HUES6 (cell line): ENCODE results near the gene HP1BP3.

Experiments
- H3K27ac ChIP-seq: 2 replicates; pipeline ENCODE4 v1.7.0; 2013; ENCODE audit warnings: low read depth, mild to moderate bottlenecking, low read length, inconsistent platforms
- H3K27me3 ChIP-seq: 2 replicates; pipeline ENCODE4 v1.6.1; 2013; ENCODE audit warnings: low read length; ENCODE audit not compliant: control insufficient read depth, insufficient read depth
- H3K36me3 ChIP-seq: 2 replicates; pipeline ENCODE4 v1.6.1; 2013; ENCODE audit warnings: low read length; ENCODE audit not compliant: control insufficient read depth, insufficient read depth
- H3K4me1 ChIP-seq: 2 replicates; pipeline ENCODE4 v1.6.1; 2013; ENCODE audit warnings: low read length; ENCODE audit not compliant: control insufficient read depth, insufficient read depth
- H3K4me3 ChIP-seq: 2 replicates; pipeline ENCODE4 v1.5.1; 2013; ENCODE audit warnings: low read depth, low read length
- H3K9ac ChIP-seq: one replicate; pipeline ENCODE4 v1.6.1; 2013; ENCODE audit warnings: mild to moderate bottlenecking, low read length
- H3K9me3 ChIP-seq: 2 replicates; pipeline ENCODE4 v1.6.1; 2013; ENCODE audit warnings: low read depth, low read length; ENCODE audit not compliant: control insufficient read depth, insufficient read depth

Gene HP1BP3

DNA sequence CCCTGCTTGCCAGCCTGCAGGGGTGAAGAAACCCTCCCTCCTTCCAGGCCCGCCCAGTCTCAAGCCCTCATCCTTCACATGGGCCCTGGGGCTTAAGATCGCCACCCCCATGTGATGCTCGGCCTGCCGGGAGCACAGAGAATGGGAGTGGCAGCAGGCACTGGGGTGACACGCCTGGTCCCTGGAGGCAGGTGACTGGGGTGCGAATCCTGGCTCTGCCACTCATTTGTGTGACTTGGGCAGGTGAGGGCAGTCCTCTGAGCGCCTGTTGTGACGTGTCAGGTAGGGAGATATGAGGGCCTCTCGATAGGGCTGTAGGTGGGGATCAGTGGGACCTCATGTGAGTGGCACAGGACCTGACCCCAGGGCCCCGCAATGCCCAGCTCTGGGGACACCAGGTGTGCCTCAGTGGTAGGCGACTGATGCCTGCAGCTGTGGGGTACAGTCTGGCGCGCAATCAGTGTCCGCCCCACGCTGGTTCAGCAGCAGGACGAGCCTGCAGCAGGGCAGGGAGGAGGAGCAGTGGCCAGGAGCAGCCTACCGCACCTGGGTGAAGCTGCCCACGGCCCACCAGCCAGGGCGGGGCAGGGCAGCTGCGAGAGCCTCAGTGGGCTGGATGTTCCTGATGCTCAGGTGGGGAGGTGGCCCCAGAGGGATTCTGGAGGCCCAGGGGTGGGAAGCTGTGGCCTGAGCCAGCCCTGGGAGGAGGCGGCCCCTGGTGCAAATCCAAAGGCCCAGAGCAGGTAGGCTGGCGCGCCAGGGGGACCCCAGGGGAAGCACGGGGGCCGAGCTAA lies 60.8 kb downstream of the HP1BP3 start:
- Histone ChIP-seq H3K9ac (no peak overlapping the region), H3K9me3 (no peaks in the 10 kb centered on the region), H3K36me3 (no peaks in the 10 kb centered on the region), H3K27ac (no peak overlapping the region), H3K4me3 (no peak overlapping the region), H3K27me3 (peaks cover 25% of the 10 kb centered on the region), H3K4me1 (peaks cover 32% of the 10 kb centered on the region)

- Histone ChIP-seq H3K36me3 (no peaks in the 10 kb centered on the region), H3K27me3 (peaks cover 16% of the 10 kb centered on the region), H3K4me3 (no peak overlapping the region), H3K4me1 (peaks cover 30% of the 10 kb centered on the region), H3K9ac (no peak overlapping the region), H3K27ac (no peak overlapping the region), H3K9me3 (no peaks in the 10 kb centered on the region)
Observed at GRCh38 chr1:20725189-20726117, 61.7 kb downstream of the HP1BP3 start.

DNA sequence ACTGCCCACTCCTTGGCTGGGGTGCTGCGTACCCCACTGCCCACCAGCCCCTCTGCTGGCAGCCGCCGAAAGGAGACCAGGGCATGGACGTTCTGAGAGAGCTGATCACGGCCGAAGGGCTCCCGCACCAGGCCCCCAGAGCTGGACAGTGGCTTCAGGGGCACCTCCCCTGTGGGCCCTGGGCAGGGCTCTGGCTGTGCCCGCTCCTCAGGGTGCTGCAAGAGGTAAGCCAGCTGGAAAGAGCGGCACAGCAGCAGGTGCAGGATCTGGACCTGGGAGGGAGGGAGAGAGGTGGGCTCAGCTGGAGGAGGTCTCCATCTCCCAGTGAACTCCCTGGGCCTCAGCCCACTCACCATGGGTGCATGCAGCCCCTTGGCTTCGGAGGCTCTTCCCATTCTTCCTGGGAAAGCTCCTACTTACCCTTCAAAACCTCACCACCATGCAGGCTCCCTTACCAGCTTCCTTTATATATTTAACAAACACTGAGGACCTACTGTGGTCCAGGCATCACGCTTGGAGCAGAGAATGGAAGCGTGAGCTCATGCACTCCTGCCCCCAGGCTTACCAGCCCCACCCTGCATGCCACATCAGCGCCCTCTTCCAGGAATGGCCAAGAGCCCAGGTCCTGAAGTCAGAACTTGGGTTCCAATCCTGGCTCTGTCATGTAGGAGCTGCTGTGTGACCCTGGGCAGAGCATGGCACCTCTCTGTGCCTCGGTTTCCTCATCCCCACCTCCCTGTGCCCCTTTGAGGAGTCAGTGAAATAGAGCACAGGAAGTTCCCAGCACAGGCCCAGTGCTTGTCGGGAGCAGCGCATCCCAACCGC lies 62.5 kb downstream of the HP1BP3 start:
- peaks cover 21% of the 10 kb centered on the region for H3K4me1 ChIP-seq
- H3K27me3 ChIP-seq: peaks cover 13% of the 10 kb centered on the region
- no peak overlapping the region for H3K4me3 ChIP-seq
- no peaks in the 10 kb centered on the region for H3K9me3 ChIP-seq
- H3K36me3 ChIP-seq: no peaks in the 10 kb centered on the region
- H3K9ac ChIP-seq: no peak overlapping the region
- H3K27ac ChIP-seq: no peak overlapping the region

GRCh38 chr1:20723537-20724363 lies 63.4 kb downstream of the HP1BP3 start:
- no peak overlapping the region for H3K9ac ChIP-seq
- no peak overlapping the region for H3K4me3 ChIP-seq
- no peak overlapping the region for H3K27ac ChIP-seq
- no peaks in the 10 kb centered on the region for H3K36me3 ChIP-seq
- no peaks in the 10 kb centered on the region for H3K9me3 ChIP-seq
- peaks cover 15% of the 10 kb centered on the region for H3K4me1 ChIP-seq
- H3K27me3 ChIP-seq: peaks cover 14% of the 10 kb centered on the region

GRCh38 chr1:20723159-20723536 lies 64.0 kb downstream of the HP1BP3 start:
- no peaks in the 10 kb centered on the region for H3K36me3 ChIP-seq
- no peak overlapping the region for H3K4me3 ChIP-seq
- no peaks in the 10 kb centered on the region for H3K9me3 ChIP-seq
- no peak overlapping the region for H3K27ac ChIP-seq
- peaks cover 20% of the 10 kb centered on the region for H3K27me3 ChIP-seq
- no peak overlapping the region for H3K9ac ChIP-seq
- peaks cover 10% of the 10 kb centered on the region for H3K4me1 ChIP-seq

DNA sequence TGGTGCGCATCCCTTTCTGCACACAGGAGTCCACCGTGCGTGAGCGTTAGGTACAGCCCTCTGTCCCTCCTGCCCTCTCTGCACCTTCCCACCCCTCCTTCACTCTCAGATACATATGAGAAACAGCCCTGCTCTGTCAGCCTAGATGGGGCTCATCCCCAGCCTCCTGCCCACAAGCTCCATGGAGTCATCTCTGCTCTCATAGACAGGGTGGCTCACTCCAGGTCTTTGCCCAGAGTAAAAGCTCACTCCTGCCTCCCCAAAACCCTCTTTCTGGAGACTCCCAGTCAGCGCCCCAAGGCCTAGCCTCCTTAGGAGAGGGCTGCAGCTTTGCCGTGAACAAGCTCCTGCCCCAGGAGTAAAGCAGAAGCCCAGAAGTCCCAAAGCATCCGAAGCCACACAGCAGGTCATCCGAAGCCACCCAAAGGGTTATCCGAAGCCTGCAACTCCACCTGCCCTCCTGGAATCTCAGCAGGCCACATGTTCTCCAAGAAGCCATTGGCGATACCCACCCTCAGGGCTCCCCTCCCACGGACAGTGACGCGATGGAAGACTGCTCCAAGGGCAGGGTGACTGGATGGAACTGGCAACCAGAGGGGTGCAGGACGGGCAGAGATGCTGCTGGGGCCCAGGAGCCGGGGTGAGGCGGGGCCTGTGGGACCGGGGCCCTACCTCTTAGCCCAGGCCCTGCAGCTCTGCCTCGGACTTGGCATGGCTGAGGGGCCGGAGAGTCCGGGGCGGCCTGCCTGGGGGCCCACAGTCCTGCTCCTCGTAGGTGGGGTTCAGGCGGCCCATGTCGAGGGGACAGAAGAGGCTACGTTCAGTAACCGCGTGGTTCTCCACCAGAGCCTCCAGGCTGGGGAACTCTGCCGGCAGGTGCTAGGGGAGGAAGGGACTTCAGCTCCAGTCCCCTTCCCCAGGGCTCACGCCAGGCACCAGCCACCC lies 65.7 kb downstream of the HP1BP3 start:
- Histone ChIP-seq H3K4me3 (no peak overlapping the region), H3K9ac (no peak overlapping the region), H3K36me3 (no peaks in the 10 kb centered on the region), H3K9me3 (no peaks in the 10 kb centered on the region), H3K27me3 (peaks cover 33% of the 10 kb centered on the region), H3K4me1 (peaks cover 2% of the 10 kb centered on the region; the same call in 1 of the 2 replicates), H3K27ac (no peak overlapping the region)

GRCh38 chr1:20720631-20721091 lies 66.4 kb downstream of the HP1BP3 start:
- no peaks in the 10 kb centered on the region for H3K36me3 ChIP-seq
- no peak overlapping the region for H3K9ac ChIP-seq
- H3K9me3 ChIP-seq: no peaks in the 10 kb centered on the region
- no peak overlapping the region for H3K27ac ChIP-seq
- H3K27me3 ChIP-seq: peaks cover 34% of the 10 kb centered on the region
- peaks cover 2% of the 10 kb centered on the region; the same call in 1 of the 2 replicates for H3K4me1 ChIP-seq
- no peak overlapping the region for H3K4me3 ChIP-seq

DNA sequence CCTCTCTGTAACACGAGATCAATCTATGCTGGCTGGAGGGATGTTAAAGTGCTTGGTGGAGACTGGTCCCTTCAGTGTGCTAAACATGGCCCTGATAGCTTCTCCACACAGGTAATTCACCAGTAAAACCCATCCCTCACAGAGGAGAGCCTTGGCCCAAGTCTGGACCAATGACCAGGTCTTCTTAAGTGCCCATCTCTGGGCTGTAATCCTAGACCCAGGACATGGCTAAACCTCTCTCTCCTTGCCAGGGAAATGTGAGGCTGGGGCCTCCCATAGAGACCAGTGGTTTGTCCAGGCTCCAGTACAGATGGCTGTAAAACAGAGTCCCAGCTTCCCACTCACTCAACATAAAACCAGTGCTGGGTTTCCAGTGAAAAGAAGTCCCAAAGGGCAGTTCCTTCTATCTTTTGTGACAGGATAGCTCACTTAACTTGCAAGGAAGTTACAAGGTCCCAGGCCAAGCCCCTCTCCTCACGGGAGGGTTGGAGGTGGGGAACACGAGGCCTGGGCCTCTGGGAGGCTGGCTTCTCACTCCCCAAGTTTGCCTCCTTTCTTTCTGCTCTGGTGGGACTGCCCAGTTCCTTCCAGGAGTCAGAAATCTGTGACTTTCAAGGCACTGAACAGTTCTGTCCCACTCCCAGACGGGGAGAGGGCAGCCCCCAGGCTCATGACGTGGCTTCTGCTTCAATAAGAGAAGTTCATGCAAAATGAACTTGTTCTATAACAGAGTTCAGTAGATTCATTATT lies 67.1 kb downstream of the HP1BP3 start:
- Histone ChIP-seq H3K27me3 (peaks cover 34% of the 10 kb centered on the region), H3K4me1 (0 out of 2 replicates have a peak, but pooled peaks cover 2% of the 10 kb centered on the region), H3K4me3 (no peak overlapping the region), H3K27ac (no peak overlapping the region), H3K36me3 (no peaks in the 10 kb centered on the region; the same call in 1 of the 2 replicates), H3K9me3 (no peaks in the 10 kb centered on the region), H3K9ac (no peak overlapping the region)

GRCh38 chr1:20719261-20719660 lies 67.8 kb downstream of the HP1BP3 start:
- Histone ChIP-seq H3K36me3 (no peaks in the 10 kb centered on the region; the same call in 1 of the 2 replicates), H3K9me3 (no peaks in the 10 kb centered on the region), H3K4me1 (0 out of 2 replicates have a peak, but pooled peaks cover 2% of the 10 kb centered on the region), H3K27me3 (peaks cover 34% of the 10 kb centered on the region), H3K4me3 (no peak overlapping the region), H3K9ac (no peak overlapping the region), H3K27ac (no peak overlapping the region)
